GM12801 (cell line): ENCODE data around the gene SYNE3.

Experiments used
- TF ChIP-seq, protein P1 (sequence below): IDR thresholded peaks from one replicate; pipeline ENCODE4 v1.5.1; 2011; ENCODE audit warnings: control low read depth; ENCODE audit not compliant: insufficient read length; ENCODE audit errors: extremely low read depth

Gene SYNE3

DNA sequence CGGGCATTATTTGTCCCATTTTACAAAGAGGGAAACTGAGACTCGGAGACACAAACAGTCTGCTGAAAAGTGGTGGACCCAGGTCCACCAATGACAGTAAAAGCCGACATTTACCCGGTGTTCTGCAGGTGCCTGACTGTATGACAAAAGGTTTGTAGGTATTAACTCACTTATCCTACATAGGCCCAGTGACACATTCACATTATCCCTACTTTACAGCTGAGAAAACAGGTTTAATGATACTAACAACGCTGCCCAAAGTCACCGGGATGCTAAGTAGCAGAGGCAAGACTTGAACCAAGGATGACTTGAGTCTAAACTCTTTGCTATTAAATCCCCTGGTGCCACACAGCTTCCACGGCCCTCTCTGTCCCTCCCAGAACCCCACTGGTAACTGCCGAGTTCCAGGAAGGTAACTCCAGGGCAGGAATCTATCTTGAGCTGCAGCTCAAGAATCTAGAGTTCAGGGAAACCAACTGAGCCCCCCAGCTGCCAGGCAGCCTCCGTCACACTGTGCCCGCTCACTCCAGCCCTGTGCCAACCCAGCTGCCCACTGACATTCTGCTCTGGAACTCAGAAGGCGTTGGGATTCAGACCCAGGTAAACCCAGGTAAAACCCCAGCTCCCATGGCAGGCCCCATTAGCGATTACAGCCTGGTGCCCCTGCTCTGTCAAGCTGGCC is 33.7 kb downstream of the SYNE3 start:
- TF ChIP-seq, protein P1, sequence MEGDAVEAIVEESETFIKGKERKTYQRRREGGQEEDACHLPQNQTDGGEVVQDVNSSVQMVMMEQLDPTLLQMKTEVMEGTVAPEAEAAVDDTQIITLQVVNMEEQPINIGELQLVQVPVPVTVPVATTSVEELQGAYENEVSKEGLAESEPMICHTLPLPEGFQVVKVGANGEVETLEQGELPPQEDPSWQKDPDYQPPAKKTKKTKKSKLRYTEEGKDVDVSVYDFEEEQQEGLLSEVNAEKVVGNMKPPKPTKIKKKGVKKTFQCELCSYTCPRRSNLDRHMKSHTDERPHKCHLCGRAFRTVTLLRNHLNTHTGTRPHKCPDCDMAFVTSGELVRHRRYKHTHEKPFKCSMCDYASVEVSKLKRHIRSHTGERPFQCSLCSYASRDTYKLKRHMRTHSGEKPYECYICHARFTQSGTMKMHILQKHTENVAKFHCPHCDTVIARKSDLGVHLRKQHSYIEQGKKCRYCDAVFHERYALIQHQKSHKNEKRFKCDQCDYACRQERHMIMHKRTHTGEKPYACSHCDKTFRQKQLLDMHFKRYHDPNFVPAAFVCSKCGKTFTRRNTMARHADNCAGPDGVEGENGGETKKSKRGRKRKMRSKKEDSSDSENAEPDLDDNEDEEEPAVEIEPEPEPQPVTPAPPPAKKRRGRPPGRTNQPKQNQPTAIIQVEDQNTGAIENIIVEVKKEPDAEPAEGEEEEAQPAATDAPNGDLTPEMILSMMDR = no peak

DNA sequence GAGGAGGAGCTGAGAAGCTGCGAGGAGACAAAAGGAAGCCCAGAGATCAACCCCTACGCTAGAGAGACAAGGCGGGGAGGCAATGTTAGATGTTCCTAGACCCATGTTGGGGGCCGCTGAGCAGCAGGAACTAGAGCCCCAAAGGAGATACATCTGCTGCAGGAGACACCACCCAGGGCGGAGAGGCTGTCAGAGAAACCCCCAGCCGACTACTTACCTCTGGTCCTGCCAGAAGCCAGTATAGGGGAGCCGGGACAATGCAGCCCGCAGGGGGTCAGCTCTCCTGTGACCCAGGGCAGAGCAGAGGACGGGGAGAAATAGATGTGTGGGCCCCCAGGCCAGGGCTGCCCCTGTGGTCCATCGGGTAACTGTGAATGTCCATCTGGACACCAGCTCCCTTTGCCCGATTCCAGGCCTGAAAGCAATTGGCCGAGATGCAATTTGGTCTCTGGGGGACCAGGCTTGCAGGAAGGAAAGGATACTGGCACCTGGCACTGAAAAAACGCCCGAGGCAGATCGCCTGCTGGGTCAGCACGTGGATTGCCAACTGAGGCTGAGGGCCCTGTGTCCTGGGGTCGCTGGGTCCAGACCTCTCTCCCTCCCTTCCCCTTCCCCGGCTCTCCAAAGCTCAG is 34.9 kb downstream of the SYNE3 start:
- TF ChIP-seq, protein P1 = no peak

DNA sequence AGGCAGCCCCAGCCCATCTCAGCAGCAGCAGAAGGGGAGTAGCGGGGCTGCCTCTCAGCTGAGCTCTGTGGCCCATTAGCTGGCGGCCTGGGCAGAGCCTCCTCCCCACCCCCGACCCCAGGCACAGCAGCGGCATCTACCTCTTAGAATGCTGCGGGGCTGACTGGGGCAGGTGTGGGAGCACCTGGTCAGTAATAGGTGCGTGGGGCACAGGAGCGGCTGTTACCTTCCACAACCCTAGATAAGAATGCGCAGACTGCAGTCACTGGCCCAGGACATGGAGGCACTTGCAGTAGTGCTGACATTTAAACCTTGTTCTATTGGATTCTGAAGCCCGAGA is 35.6 kb downstream of the SYNE3 start:
- TF ChIP-seq, protein P1 = no peak

DNA sequence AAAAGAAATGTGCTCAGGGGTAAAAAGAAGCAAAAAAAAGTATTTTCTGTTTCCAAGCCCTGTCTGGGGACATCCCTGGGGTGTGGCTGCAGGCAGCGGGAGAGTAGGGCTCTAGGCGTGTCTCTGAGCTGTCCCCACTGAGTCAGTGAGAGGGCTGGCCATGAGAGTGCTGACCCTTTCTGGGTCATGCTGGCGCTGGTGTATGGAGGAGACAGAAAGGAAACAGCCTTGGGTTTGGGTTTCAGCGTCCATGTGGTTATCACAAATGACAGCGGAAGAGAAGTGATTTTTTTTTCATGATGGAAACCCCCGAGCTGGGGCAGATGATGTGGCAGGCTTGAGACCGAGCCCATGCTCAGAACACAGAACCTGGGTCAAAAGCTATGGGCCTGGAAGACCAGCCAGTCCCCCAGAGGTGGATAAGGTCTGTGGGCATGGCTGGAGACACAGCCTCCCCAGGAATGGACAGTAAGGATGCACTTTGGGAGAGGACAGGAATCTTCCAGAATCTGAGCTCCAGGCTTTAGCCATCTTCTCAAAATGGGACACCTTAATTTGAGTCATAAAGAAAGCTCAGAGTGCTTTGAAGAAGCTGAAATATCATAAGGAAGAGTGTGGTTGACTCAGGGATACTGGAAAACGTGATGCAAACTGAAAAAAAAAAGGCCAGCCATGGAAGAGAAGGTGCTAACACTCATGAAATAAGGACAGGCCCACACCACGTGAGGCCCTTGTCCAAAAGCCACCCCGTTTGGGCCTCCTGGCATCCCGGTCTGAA is 36.2 kb downstream of the SYNE3 start:
- TF ChIP-seq, protein P1 = no peak

DNA sequence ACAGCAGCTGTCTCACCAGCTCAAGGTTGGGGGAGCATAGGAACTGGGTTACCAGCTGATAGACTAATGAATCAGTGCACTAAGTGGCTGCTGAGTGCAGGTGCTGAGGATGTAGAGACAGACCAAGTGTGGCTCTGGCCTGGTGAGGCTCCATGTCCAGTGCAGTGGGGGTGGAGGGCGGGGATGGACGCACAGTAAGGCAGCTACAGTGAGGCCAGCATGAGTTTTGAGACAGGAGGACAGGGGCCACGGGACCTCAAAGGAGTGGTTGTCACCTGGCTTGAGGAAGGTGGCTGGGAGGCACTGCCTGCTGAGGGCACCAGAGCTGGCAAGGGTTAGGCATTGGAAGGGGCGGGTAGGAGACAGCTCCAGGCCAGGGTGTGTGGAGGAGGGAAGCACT is 37.0 kb downstream of the SYNE3 start:
- TF ChIP-seq, protein P1 = no peak

DNA sequence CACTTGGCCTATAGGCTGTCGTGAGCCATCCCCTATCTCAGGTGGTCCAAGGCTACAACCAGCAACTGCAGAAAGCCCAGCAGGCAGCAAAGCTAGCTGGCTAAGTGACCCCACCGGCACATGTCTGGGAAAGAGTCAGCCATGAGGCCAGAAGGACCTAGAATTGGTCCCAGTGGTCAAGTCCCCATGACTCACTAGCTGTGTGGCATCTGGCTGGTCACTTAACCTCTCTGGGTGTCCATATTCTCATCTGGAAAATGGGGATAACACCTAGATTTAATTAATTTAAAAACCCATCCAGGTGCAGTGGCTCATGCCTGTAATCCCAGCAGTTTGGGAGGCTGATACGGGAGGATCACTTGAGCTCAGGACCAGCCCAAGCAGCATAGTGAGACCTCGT is 37.6 kb downstream of the SYNE3 start:
- TF ChIP-seq, protein P1 = no peak

DNA sequence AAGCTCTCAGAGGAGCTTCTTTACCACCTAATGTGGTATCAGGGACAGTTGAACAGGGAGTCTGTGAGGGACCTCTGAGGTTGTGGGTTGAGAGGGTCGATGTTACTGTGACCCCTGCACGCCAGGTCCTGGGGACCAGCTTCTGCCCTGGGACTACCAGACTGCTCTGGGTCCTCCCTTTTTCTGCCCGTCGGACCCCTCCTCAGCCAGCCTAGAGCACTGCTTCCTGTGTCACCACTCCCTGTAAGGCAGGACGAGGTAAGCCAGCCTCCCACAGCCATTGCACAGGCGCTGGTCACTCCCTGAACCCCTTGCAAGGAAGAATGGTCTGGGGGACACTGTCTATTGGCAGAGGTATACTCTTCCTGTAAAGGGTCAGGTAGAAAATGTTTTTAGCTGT is 38.1 kb downstream of the SYNE3 start:
- TF ChIP-seq, protein P1 = no peak
